A673 (cell line): Measurements from ENCODE around the gene RPL19. TPM values are rescaled to one million over a fixed set of nuclear protein-coding genes. Genes with fewer than 3 reads are reported as not detected.

ENCODE experiments used
- BruUV-seq: library from RNA; stranded (reverse); fragments of 400-500 nt; replicated peaks from 2 replicates; lab custom pipeline; 2021; lab: Mats Ljungman, UMichigan
- CTCF ChIA-PET: fragments of 300-600 bp; sonication (Branson Sonifier 250); formaldehyde crosslinking; loops from one replicate; lab custom pipeline; 2022; ENCODE audit warnings: antibody characterized with exemption; lab: Charles Lee
- POLR2A ChIA-PET: fragments of 300-600 bp; sonication (Branson Sonifier 250); formaldehyde crosslinking; loops from one replicate; lab custom pipeline; 2022; ENCODE audit warnings: antibody characterized with exemption; ENCODE audit not compliant: low non-redundant PET; lab: Charles Lee
- DNase-seq: peaks from one replicate; pipeline ENCODE4 v3.0.0-alpha.2; 2015; ENCODE audit warnings: low spot score
- H3K27ac ChIP-seq: fragments of 200-600 bp; sonication (generic); 2 replicates; pipeline ENCODE4 v1.5.1; 2016; ENCODE audit warnings: mixed run types, low read depth, mild to moderate bottlenecking, mixed read lengths, antibody characterized with exemption, low read length; ENCODE audit not compliant: poor library complexity, severe bottlenecking
- H3K27me3 ChIP-seq: fragments of 200-600 bp; sonication (generic); replicated peaks from 2 replicates; pipeline ENCODE4 v1.6.1; 2017; ENCODE audit warnings: mixed run types, low read depth, mild to moderate bottlenecking, mixed read lengths, antibody characterized with exemption, low read length; ENCODE audit not compliant: insufficient read depth, poor library complexity
- H3K36me3 ChIP-seq: fragments of 200-600 bp; sonication (generic); 2 replicates; pipeline ENCODE4 v1.6.1; 2016; ENCODE audit warnings: mixed run types, mild to moderate bottlenecking, mixed read lengths, antibody characterized with exemption, low read length; ENCODE audit not compliant: insufficient read depth, poor library complexity, severe bottlenecking
- H3K4me1 ChIP-seq: fragments of 200-600 bp; sonication (generic); 2 replicates; pipeline ENCODE4 v1.6.1; 2017; ENCODE audit warnings: mixed run types, mild to moderate bottlenecking, mixed read lengths, antibody characterized with exemption, low read length; ENCODE audit not compliant: insufficient read depth, poor library complexity, severe bottlenecking
- H3K4me3 ChIP-seq: fragments of 200-600 bp; sonication (generic); 2 replicates; pipeline ENCODE4 v1.5.1; 2016; ENCODE audit warnings: low read depth, mixed run types, mild to moderate bottlenecking, mixed read lengths, low read length; ENCODE audit not compliant: poor library complexity, severe bottlenecking
- H3K9me3 ChIP-seq: fragments of 200-600 bp; sonication (generic); 2 replicates; pipeline ENCODE4 v1.6.1; 2016; ENCODE audit warnings: mixed run types, low read depth, mild to moderate bottlenecking, mixed read lengths, antibody characterized with exemption, low read length; ENCODE audit not compliant: poor library complexity, severe bottlenecking
- CTCF ChIP-seq: fragments of 300-800, 200-600 bp; sonication (generic); conservative IDR thresholded peaks from 2 replicates; pipeline ENCODE4 v1.5.1; 2017; ENCODE audit warnings: low read depth, mild to moderate bottlenecking, antibody characterized with exemption, low read length, moderate library complexity, mixed read lengths
- EZH2 ChIP-seq: fragments of 200-600 bp; sonication (generic); IDR thresholded peaks from 2 replicates; pipeline ENCODE4 v1.6.1; 2017; ENCODE audit warnings: borderline replicate concordance, low read depth, mild to moderate bottlenecking, mixed read lengths, antibody characterized with exemption, low read length; ENCODE audit not compliant: poor library complexity, severe bottlenecking
- intact Hi-C: fragments of 100-400 bp; cut with micrococcal nuclease; formaldehyde crosslinking; loops from one replicate; pipeline ENCODE4 v1.10.0; 2022; ENCODE audit not compliant: unreplicated experiment
- total RNA-seq: library from RNA; stranded (reverse); gene quantifications from 2 replicates; pipeline ENCODE4 v1.2.3, GENCODE V29; 2021

Gene RPL19
- total RNA-seq, 1 experiment from 2014 or later: 950 TPM

GRCh38 chr17:39213852-39214251, 13.8 kb downstream of the RPL19 start:
- Histone ChIP-seq H3K27me3 (no peaks in the 10 kb centered on the region), H3K36me3 (no peaks in the 10 kb centered on the region), H3K4me3 (no peak overlapping the region), H3K4me1 (peaks cover 8% of the 10 kb centered on the region), H3K27ac (no peak overlapping the region), H3K9me3 (no peaks in the 10 kb centered on the region)
- ChIA-PET CTCF (no interaction called here), POLR2A (no interaction called here)
- no peak for DNase-seq
- intact Hi-C loops: no loop called here
- BruUV-seq: no TSS peak
- TF ChIP-seq CTCF (no peak), EZH2 (no peak)

GRCh38 chr17:39217734-39218369, 17.8 kb downstream of the RPL19 start:
- Histone ChIP-seq H3K36me3 (no peaks in the 10 kb centered on the region), H3K9me3 (no peaks in the 10 kb centered on the region), H3K4me3 (no peak overlapping the region), H3K27me3 (no peaks in the 10 kb centered on the region), H3K4me1 (no peaks in the 10 kb centered on the region), H3K27ac (no peak overlapping the region)
- TF ChIP-seq CTCF: no peak
- no peak for TF ChIP-seq EZH2
- BruUV-seq: no TSS peak
- CTCF ChIA-PET: interaction anchor here (0.6 kb wide), 2 partner anchors 21 to 90 kb away, joined by 3 read pairs; no protein-coding TSS in a partner anchor
- intact Hi-C loops: no loop called here
- no peak for DNase-seq
- POLR2A ChIA-PET: no interaction called here

- TF ChIP-seq EZH2 (no peak), CTCF (no peak)
- H3K36me3 ChIP-seq: no peaks in the 10 kb centered on the region
- no TSS peak for BruUV-seq
- H3K27me3 ChIP-seq: no peaks in the 10 kb centered on the region
- POLR2A ChIA-PET: interaction anchor here (0.6 kb wide), 1 partner anchor 282 kb away, joined by 3 read pairs; no protein-coding TSS in a partner anchor
- intact Hi-C loops: no loop called here
- no peaks in the 10 kb centered on the region for H3K9me3 ChIP-seq
- H3K4me1 ChIP-seq: no peaks in the 10 kb centered on the region
- DNase-seq: no peak
- H3K4me3 ChIP-seq: no peak overlapping the region
- no peak overlapping the region for H3K27ac ChIP-seq
- CTCF ChIA-PET: no interaction called here
Measured at GRCh38 chr17:39218906-39219305, 18.8 kb downstream of the RPL19 start.
